Measurements from ENCODE around the gene NAMPT.

- TF ChIP-seq CTCF (IDR thresholded peaks at IDR 0.05; ENCODE audit: low read length) (no peak), EZH2 (IDR thresholded peaks at IDR 0.05; ENCODE audit: borderline replicate concordance, low read length) (no peak)
These were observed 83.6 kb downstream of the NAMPT start for GRCh38 chr7:106201164-106201563.
